Esophagus muscularis mucosa (tissue), 4 donors: ENCODE measurements around the gene TMEM179. TPM values are rescaled to one million over a fixed set of nuclear protein-coding genes. Genes with fewer than 3 reads are reported as not detected.

Experiments used
- DNase-seq: peaks from one replicate; pipeline ENCODE4 v3.0.0-alpha.2; 2017; ENCODE audit errors: extremely low spot score
- H3K27ac ChIP-seq, 4 donors: fragments of 200-600 bp; sonication (generic); replicated peaks in 1 of 4; 1 replicate in 3 of 4; 2 replicates in 1 of 4; pipeline ENCODE4 v1.5.1; 2016 to 2019; ENCODE audit warnings: mild to moderate bottlenecking in 1 of 4
- H3K27me3 ChIP-seq, 4 donors: fragments of 200-600 bp; sonication (generic); one replicate each; pipeline versions ENCODE4 v1.5.1 to v1.6.0; 2016 to 2019
- H3K36me3 ChIP-seq, 4 donors: fragments of 200-600 bp; sonication (generic); one replicate each; pipeline ENCODE4 v1.5.1; 2016 to 2019
- H3K4me1 ChIP-seq, 4 donors: fragments of 200-600 bp; sonication (generic); one replicate each; pipeline ENCODE4 v1.5.1; 2016 to 2019
- H3K4me3 ChIP-seq, 4 donors: fragments of 200-600 bp; sonication (generic); 1 replicate in 2 of 4; 2 replicates in 2 of 4; pipeline ENCODE4 v1.5.1; 2016 to 2019; ENCODE audit warnings: mild to moderate bottlenecking in 4 of 4, moderate library complexity in 1 of 4
- H3K9me3 ChIP-seq, 4 donors: fragments of 200-600 bp; sonication (generic); 1 replicate in 3 of 4; 2 replicates in 1 of 4; pipeline ENCODE4 v1.5.1; 2016 to 2019
- EP300 ChIP-seq: sonication (generic); formaldehyde crosslinking; IDR thresholded peaks from one replicate; pipeline ENCODE4 v1.6.1; 2017; ENCODE audit warnings: antibody characterized with exemption
- POLR2A ChIP-seq: fragments of 450-650 bp; IDR thresholded peaks from one replicate; pipeline ENCODE4 v1.6.1; 2017; ENCODE audit warnings: antibody characterized with exemption, moderate library complexity, mild to moderate bottlenecking, low read depth
- POLR2AphosphoS5 ChIP-seq, 2 donors: sonication (generic); formaldehyde crosslinking; IDR thresholded peaks; one replicate each; pipeline ENCODE4 v1.6.1; 2017; ENCODE audit warnings: antibody characterized with exemption in 2 of 2
- WGBS: methylation state at CpG from one replicate; pipeline ENCODE4 v1.1.5; 2018; 5-methylcytosine and 5-hydroxymethylcytosine counted together
- intact Hi-C: fragments of 100-400 bp; cut with DNase I; formaldehyde crosslinking; loops from one replicate; pipeline ENCODE4 v1.15.1; 2023
- total RNA-seq, 4 donors: library from RNA; depleted of rRNA; stranded (reverse); fragments of >200 nt; gene quantifications; one replicate each; pipeline versions ENCODE4 v1.1.0 to v1.2.1, GENCODE V29; 2016
- TF ChIP-seq, protein P1 (sequence below), 3 experiments: fragments of 200-600 bp in 2 of 3; fragments of 450-650 bp in 1 of 3; sonication (generic) in 2 of 3; IDR thresholded peaks; one replicate each; pipeline ENCODE4 v1.5.1; 2017 to 2019; ENCODE audit warnings: antibody characterized with exemption in 3 of 3, mild to moderate bottlenecking in 2 of 3, moderate library complexity in 1 of 3

TMEM179 gene
- total RNA-seq, 4 donors from 2014 or later = 1.4 to 4.2 (median 1.9) TPM

DNA sequence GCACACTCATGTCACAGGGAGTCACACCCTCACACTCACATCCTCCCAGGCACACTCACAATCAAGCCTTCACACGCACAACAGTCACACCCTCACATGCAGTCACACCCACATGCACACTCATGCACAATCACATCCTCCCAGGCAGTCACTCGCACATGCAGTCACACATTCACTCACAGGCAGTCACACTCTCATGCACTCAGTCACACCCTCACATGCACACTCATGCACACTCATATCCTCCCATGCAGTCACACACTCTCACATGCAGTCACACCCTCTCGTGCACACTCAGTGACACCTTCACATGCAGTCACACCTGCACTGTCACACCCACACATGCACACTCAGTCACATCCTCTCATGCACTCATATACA lies 12.3 kb downstream of the TMEM179 start:
- H3K9me3 ChIP-seq = no peaks in the 10 kb centered on the region
- H3K27me3 ChIP-seq = peaks cover 0 to 87% (median 0%) of the 10 kb centered on the region in 4 donors
- no peak overlapping the region for H3K27ac ChIP-seq
- intact Hi-C loops = no loop called here
- H3K36me3 ChIP-seq = peaks cover 0 to 26% (median 0%) of the 10 kb centered on the region in 4 donors
- 86% methylated on average over 3 of the region's 3 CpGs for WGBS
- no peak overlapping the region for H3K4me3 ChIP-seq
- peaks cover 0 to 8% (median 0%) of the 10 kb centered on the region in 4 donors for H3K4me1 ChIP-seq
- TF ChIP-seq POLR2A (no peak), EP300 (no peak), POLR2AphosphoS5 (IDR thresholded peaks at IDR 0.05) (no peak)
- TF ChIP-seq, protein P1, sequence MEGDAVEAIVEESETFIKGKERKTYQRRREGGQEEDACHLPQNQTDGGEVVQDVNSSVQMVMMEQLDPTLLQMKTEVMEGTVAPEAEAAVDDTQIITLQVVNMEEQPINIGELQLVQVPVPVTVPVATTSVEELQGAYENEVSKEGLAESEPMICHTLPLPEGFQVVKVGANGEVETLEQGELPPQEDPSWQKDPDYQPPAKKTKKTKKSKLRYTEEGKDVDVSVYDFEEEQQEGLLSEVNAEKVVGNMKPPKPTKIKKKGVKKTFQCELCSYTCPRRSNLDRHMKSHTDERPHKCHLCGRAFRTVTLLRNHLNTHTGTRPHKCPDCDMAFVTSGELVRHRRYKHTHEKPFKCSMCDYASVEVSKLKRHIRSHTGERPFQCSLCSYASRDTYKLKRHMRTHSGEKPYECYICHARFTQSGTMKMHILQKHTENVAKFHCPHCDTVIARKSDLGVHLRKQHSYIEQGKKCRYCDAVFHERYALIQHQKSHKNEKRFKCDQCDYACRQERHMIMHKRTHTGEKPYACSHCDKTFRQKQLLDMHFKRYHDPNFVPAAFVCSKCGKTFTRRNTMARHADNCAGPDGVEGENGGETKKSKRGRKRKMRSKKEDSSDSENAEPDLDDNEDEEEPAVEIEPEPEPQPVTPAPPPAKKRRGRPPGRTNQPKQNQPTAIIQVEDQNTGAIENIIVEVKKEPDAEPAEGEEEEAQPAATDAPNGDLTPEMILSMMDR (IDR thresholded peaks at IDR 0.05) = no peak
- no peak for DNase-seq

DNA sequence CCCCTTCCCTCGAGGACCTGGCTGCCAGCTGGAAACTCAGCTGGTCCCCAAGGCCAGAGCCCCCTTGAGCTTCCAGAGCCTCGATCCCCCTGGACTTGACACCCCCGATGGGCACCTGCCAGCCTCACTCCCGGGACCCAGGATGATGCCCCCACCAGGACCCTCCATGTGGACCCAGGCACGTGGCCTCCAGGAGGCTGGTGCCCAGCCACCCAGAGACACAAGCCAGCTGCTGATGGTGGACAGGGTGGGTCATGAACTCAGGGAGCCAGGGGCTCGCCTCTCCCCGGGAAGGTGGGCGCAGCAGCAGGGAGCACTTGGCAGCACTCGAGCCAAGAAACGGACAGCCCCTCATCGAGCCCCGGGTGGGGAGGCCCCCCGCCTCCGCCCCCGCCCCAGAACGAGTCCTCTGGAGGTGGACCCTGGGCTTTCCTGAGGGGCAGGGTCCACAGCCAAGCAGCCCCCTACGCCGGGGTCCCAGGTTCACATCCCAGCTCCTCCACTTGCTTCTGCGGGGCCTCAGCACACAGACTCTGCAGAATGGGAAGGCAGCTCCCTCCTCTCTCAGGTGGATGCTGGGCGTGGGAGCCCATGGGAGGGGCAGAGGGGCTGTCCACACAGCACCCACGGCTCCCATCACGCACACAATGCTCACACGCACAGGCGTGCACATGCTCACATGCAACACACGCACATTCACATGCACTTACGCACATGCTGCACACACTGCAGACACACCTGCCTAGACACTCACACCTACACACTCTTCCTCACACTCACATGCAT lies 12.9 kb downstream of the TMEM179 start:
- no peaks in the 10 kb centered on the region for H3K9me3 ChIP-seq
- H3K4me3 ChIP-seq = no peak overlapping the region
- peaks cover 0 to 12% (median 0%) of the 10 kb centered on the region in 4 donors for H3K4me1 ChIP-seq
- H3K27ac ChIP-seq = no peak overlapping the region
- intact Hi-C loops = no loop called here
- H3K36me3 ChIP-seq = peaks cover 0 to 28% (median 0%) of the 10 kb centered on the region in 4 donors
- peaks cover 0 to 84% (median 0%) of the 10 kb centered on the region in 4 donors for H3K27me3 ChIP-seq
- DNase-seq = no peak
- WGBS = 81% methylated on average over 15 of the region's 26 CpGs
- TF ChIP-seq POLR2A (no peak), EP300 (no peak), POLR2AphosphoS5 (IDR thresholded peaks at IDR 0.05) (no peak)
- TF ChIP-seq, protein P1 (IDR thresholded peaks at IDR 0.05) = no peak

DNA sequence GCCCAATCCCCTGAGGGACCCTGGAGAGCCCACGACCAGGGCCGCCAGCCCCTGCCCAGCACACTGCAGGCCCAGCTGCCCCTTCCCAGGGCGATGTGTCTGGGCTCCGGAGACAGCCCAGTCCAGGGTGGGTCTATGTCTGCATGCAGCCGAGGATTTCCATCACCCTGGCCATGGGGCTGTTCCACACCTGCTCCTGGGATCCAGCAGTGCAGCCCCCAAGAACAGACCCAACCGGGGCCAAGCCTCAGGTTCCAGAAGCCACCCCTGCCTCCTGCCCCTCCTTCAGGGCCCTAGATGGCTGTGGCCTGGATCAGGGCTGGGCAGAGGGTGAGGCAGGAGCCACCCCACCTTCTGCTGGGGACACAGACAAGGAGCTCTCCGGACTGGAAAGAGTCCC lies 13.5 kb downstream of the TMEM179 start:
- peaks cover 0 to 84% (median 0%) of the 10 kb centered on the region in 4 donors for H3K27me3 ChIP-seq
- intact Hi-C loops = no loop called here
- no CpG with 5 or more reads among the region's 7 CpGs for WGBS

DNA sequence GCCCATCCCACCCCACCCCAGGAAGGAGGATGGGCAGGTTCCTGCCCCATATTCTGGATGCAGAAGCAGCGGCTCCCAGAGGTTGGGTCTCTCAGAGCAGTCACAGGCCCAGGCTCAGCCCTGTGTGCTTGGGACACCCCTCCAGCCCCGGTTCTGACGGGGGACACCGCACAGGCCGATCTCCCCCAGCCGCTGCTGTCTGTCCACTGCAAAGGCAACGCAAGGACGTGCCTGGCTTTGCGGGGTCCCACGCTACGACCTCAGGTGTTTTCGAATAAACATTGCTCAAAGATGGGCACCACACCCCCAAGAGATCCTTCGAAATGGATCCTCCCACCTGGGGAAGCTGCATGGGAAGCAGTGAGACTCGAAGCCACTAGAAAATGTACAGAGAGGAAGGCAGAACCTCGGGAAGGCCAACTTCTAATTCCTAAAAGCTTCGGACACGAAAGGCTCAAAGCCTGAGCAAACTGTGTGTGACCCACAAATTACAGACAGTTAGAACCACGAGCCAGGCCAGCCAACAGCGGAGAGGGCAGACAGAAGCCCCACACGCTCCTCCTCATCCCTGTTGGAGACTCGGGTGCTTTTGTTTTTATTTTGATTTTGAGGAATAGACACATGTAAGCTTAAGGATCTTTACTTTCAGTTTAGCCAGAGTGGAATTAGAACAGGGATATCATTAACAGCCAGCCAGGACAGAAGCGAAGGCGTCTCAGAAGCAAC lies 14.2 kb downstream of the TMEM179 start:
- DNase-seq = no peak
- Histone ChIP-seq H3K27ac (no peak overlapping the region), H3K9me3 (no peaks in the 10 kb centered on the region), H3K4me1 (peaks cover 0 to 16% (median 0%) of the 10 kb centered on the region in 4 donors), H3K36me3 (peaks cover 0 to 28% (median 0%) of the 10 kb centered on the region in 4 donors), H3K27me3 (peaks cover 0 to 82% (median 0%) of the 10 kb centered on the region in 4 donors), H3K4me3 (no peak overlapping the region)
- 76% methylated on average over 16 of the region's 23 CpGs for WGBS
- TF ChIP-seq POLR2AphosphoS5 (IDR thresholded peaks at IDR 0.05) (no peak), EP300 (no peak), POLR2A (no peak)
- TF ChIP-seq, protein P1 (IDR thresholded peaks at IDR 0.05) = no peak
- intact Hi-C loops = no loop called here

More for the DNA sequence above, 13.5 kb downstream of the TMEM179 start:
- Histone ChIP-seq H3K36me3 (peaks cover 0 to 28% (median 0%) of the 10 kb centered on the region in 4 donors), H3K27ac (no peak overlapping the region), H3K4me3 (no peak overlapping the region), H3K9me3 (no peaks in the 10 kb centered on the region), H3K4me1 (peaks cover 0 to 15% (median 0%) of the 10 kb centered on the region in 4 donors)
- DNase-seq = no peak
- TF ChIP-seq POLR2A (no peak), EP300 (no peak), POLR2AphosphoS5 (IDR thresholded peaks at IDR 0.05) (no peak)
- TF ChIP-seq, protein P1 (IDR thresholded peaks at IDR 0.05) = no peak
